ENCODE results near the gene CSTB. TPM values are rescaled to one million over a fixed set of nuclear protein-coding genes. Genes with fewer than 3 reads are reported as not detected.

The CSTB gene, protein sequence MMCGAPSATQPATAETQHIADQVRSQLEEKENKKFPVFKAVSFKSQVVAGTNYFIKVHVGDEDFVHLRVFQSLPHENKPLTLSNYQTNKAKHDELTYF
- total RNA-seq = 10 to 100 TPM; 68.3 to 74.3 TPM

DNA sequence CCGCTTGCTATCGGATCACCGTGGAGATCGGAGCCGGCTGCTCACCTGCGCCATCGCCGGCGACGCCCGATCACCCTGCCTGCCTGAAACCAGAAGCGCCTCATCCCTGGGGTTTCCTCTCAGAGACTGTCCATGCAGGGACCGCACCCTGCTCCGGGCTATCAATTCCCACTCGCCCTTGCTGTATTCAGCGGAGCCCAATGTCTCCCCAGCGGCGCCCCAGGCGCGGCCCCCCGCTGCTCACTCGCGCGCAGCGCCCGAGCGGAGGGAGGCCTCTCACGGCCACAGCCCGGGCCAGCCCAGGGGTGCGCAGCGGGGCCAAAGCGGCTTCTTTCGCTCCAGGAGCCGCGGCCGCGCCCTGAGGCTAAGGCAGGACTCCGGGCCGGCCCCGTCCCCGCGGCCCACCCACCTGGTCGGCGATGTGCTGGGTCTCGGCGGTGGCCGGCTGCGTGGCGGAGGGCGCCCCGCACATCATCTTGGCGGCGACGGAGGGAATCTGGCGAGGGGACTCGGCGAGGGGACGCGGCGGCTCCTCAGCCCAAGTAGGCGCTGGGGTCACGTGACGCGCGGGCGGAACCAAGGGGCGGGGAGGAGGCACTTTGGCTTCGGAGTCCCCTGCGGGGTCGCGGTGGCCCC, at the start of gene CSTB:
TSS of gene CSTB (minus strand) at position 514 of the 636 bp plus-strand sequence. CDS start at position 475, 39 bp downstream.

GRCh38 chr21:43789276-43790009, 13.3 kb upstream of the CSTB start, which contains the start of gene RRP1:
TSS of gene RRP1 (plus strand) at chr21:43789577. CDS start at chr21:43789630, 53 bp downstream.

Other genes starting within 250 kb of the CSTB start
- gene HSF2BP, start 116.8 kb downstream of the CSTB start, total RNA-seq = under 1 TPM; 0.30 to 0.58 TPM
- gene RRP1B, start 116.7 kb downstream of the CSTB start, total RNA-seq = 10 to 100 TPM; 45.1 to 47.7 TPM
- gene PDXK, start 57.2 kb downstream of the CSTB start, total RNA-seq = 10 to 100 TPM; 81.9 to 83.4 TPM
- gene RRP1, start 13.3 kb upstream of the CSTB start, total RNA-seq = 10 to 100 TPM; 25.1 to 26.8 TPM
- gene AGPAT3, start 88.9 kb upstream of the CSTB start, total RNA-seq = 10 to 100 TPM; 64.4 to 73.6 TPM
- gene TRAPPC10, start 236.0 kb upstream of the CSTB start, total RNA-seq = 10 to 100 TPM; 71.1 TPM